ENCODE results near the gene PLA2G2F. TPM values are rescaled to one million over a fixed set of nuclear protein-coding genes. Genes with fewer than 3 reads are reported as not detected.

Gene PLA2G2F
- total RNA-seq, 1 donor: under 0.01 TPM

- no peak for DNase-seq (ENCODE audit: low read depth in 2 of 3, low spot score in 2 of 3)
Measured at GRCh38 chr1:20166051-20166450, 26.9 kb downstream of the PLA2G2F start.

- no peak for DNase-seq (ENCODE audit: low read depth in 2 of 3, low spot score in 2 of 3)
Measured at GRCh38 chr1:20167126-20167525, 28.0 kb downstream of the PLA2G2F start.

- no peak for DNase-seq (ENCODE audit: low read depth in 2 of 3, low spot score in 2 of 3)
Measured at GRCh38 chr1:20168564-20169491, 29.7 kb downstream of the PLA2G2F start.

GRCh38 chr1:20169932-20170331, 30.8 kb downstream of the PLA2G2F start:
- DNase-seq (ENCODE audit: low read depth in 2 of 3, low spot score in 2 of 3): no peak

- DNase-seq (ENCODE audit: low read depth in 2 of 3, low spot score in 2 of 3): no peak
Measured at GRCh38 chr1:20172033-20172590, 33.0 kb downstream of the PLA2G2F start.

- no peak for DNase-seq (ENCODE audit: low read depth in 2 of 3, low spot score in 2 of 3)
Measured at GRCh38 chr1:20174937-20175666, 36.0 kb downstream of the PLA2G2F start.

GRCh38 chr1:20178634-20179370, 39.7 kb downstream of the PLA2G2F start:
- peak in 1 of 3 donors; percentile 12 for DNase-seq (ENCODE audit: low read depth in 2 of 3, low spot score in 2 of 3)

- DNase-seq (ENCODE audit: low read depth in 2 of 3, low spot score in 2 of 3): no peak
Measured at GRCh38 chr1:20179371-20180128, 40.4 kb downstream of the PLA2G2F start.

- no peak for DNase-seq (ENCODE audit: low read depth in 2 of 3, low spot score in 2 of 3)
Measured at GRCh38 chr1:20180129-20180843, 41.2 kb downstream of the PLA2G2F start.

- no peak for DNase-seq (ENCODE audit: low read depth in 2 of 3, low spot score in 2 of 3)
Measured at GRCh38 chr1:20180844-20181207, 41.7 kb downstream of the PLA2G2F start.

GRCh38 chr1:20182415-20182814, 43.3 kb downstream of the PLA2G2F start:
- no peak for DNase-seq (ENCODE audit: low read depth in 2 of 3, low spot score in 2 of 3)

- DNase-seq (ENCODE audit: low read depth in 2 of 3, low spot score in 2 of 3): no peak
Measured at GRCh38 chr1:20183035-20183434, 43.9 kb downstream of the PLA2G2F start.

GRCh38 chr1:20183616-20184271, 44.6 kb downstream of the PLA2G2F start:
- no peak for DNase-seq (ENCODE audit: low read depth in 2 of 3, low spot score in 2 of 3)

GRCh38 chr1:20184481-20184900, 45.4 kb downstream of the PLA2G2F start:
- DNase-seq (ENCODE audit: low read depth in 2 of 3, low spot score in 2 of 3): peak in 1 of 3 donors; percentile 17

GRCh38 chr1:20184997-20185833, 46.1 kb downstream of the PLA2G2F start:
- DNase-seq (ENCODE audit: low read depth in 2 of 3, low spot score in 2 of 3): peak in 2 of 3 donors; percentile 10 to 19

GRCh38 chr1:20185834-20186782, 47.0 kb downstream of the PLA2G2F start, which contains the start of the genes PLA2G2C and UBXN10:
Gene PLA2G2C, minus strand, starts transcription at chr1:20186518. Its CDS starts 9,155 bp downstream, at chr1:20177363.
Gene UBXN10, plus strand, starts transcription at chr1:20186096. Its CDS starts 4,466 bp downstream, at chr1:20190562.
- DNase-seq (ENCODE audit: low read depth in 2 of 3, low spot score in 2 of 3): peak in 2 of 3 donors; percentile 7 to 39
